ENCODE data around the gene PGA3. TPM values are rescaled to one million over a fixed set of nuclear protein-coding genes. Genes with fewer than 3 reads are reported as not detected.

PGA3 gene
- total RNA-seq, 1 donor from 2014 or later: not detected

DNA sequence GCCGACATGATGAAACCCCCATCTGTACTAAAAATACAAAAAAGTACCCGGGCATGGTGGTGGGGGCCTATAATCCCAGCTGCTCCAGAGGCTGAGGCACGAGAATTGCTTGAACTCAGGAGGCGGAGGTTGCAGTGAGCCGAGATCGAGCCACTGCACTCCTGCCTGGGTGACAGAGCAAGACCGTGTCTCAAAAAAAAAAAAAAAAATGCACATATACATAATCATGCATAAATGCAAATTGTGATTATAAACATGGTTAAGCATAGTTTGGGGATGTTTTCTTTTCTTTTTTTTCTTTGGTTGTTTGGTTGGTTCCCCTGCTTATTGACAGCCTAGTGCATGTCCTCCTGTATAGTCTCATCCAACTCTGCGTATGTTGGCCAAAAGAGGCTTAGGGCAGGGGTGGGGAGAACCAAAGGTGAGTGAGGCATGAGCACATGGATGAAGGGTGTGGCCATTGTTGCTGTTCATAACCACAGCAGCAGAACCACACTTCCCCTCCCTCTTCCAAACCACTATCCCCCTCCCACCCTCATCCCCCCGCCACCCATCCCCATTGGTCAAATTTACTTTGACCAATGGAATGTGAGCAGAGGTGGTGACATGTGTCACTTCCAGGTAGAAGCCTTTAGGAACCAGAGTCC is 35.1 kb upstream of the PGA3 start:
- H3K9me3 Mint-ChIP-seq: peaks cover 7% of the 10 kb centered on the region
- no peak overlapping the region for H3K27ac Mint-ChIP-seq
- TF ChIP-seq, protein P1, sequence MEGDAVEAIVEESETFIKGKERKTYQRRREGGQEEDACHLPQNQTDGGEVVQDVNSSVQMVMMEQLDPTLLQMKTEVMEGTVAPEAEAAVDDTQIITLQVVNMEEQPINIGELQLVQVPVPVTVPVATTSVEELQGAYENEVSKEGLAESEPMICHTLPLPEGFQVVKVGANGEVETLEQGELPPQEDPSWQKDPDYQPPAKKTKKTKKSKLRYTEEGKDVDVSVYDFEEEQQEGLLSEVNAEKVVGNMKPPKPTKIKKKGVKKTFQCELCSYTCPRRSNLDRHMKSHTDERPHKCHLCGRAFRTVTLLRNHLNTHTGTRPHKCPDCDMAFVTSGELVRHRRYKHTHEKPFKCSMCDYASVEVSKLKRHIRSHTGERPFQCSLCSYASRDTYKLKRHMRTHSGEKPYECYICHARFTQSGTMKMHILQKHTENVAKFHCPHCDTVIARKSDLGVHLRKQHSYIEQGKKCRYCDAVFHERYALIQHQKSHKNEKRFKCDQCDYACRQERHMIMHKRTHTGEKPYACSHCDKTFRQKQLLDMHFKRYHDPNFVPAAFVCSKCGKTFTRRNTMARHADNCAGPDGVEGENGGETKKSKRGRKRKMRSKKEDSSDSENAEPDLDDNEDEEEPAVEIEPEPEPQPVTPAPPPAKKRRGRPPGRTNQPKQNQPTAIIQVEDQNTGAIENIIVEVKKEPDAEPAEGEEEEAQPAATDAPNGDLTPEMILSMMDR (IDR thresholded peaks at IDR 0.05): no peak
- no peak for TF ChIP-seq EZH2phosphoT487 (IDR thresholded peaks at IDR 0.05)
- no peak for TF ChIP-seq EZH2 (IDR thresholded peaks at IDR 0.05)
- no peak overlapping the region for H3K4me3 Mint-ChIP-seq
- H3K27me3 Mint-ChIP-seq (ENCODE audit: insufficient read depth, low read depth): peaks cover 6% of the 10 kb centered on the region
- H3K27me3 ChIP-seq: no peaks in the 10 kb centered on the region
- H3K36me3 Mint-ChIP-seq: no peaks in the 10 kb centered on the region
- no peaks in the 10 kb centered on the region for H4K20me1 ChIP-seq (ENCODE audit: low read depth)
- no peak overlapping the region for H3K9ac ChIP-seq
- peaks cover 7% of the 10 kb centered on the region for H3K4me1 Mint-ChIP-seq
- no peak overlapping the region for H3K4me3 ChIP-seq
- no peak overlapping the region for H3K4me2 ChIP-seq
- no peaks in the 10 kb centered on the region for H3F3A ChIP-seq (ENCODE audit: low read depth)
- no peak overlapping the region for H2AFZ ChIP-seq (replicated peaks)
- H3K9me3 ChIP-seq (ENCODE audit: low read depth): no peaks in the 10 kb centered on the region
- H3K27ac ChIP-seq: no peak overlapping the region
- DNase-seq (ENCODE audit: low spot score): no peak
- H3K4me1 ChIP-seq: peaks cover 4% of the 10 kb centered on the region
- no peaks in the 10 kb centered on the region for H3K36me3 ChIP-seq
- H3K79me2 ChIP-seq (ENCODE audit: low read depth): no peaks in the 10 kb centered on the region

GRCh38 chr11:61168800-61169199 is 34.5 kb upstream of the PGA3 start:
- no peaks in the 10 kb centered on the region for H3K9me3 ChIP-seq (ENCODE audit: low read depth)
- no peak overlapping the region for H2AFZ ChIP-seq (replicated peaks)
- no peaks in the 10 kb centered on the region for H4K20me1 ChIP-seq (ENCODE audit: low read depth)
- no peak overlapping the region for H3K4me2 ChIP-seq
- peaks cover 6% of the 10 kb centered on the region for H3K4me1 Mint-ChIP-seq
- no peaks in the 10 kb centered on the region for H3K36me3 ChIP-seq
- no peak overlapping the region for H3K4me3 Mint-ChIP-seq
- no peaks in the 10 kb centered on the region for H3K27me3 ChIP-seq
- H3K9me3 Mint-ChIP-seq: peaks cover 10% of the 10 kb centered on the region
- no peaks in the 10 kb centered on the region for H3K79me2 ChIP-seq (ENCODE audit: low read depth)
- no peaks in the 10 kb centered on the region for H3K36me3 Mint-ChIP-seq
- H3K27ac ChIP-seq: no peak overlapping the region
- H3K4me1 ChIP-seq: peaks cover 4% of the 10 kb centered on the region
- TF ChIP-seq EZH2phosphoT487 (IDR thresholded peaks at IDR 0.05) (no peak), EZH2 (IDR thresholded peaks at IDR 0.05) (no peak)
- TF ChIP-seq, protein P1 (IDR thresholded peaks at IDR 0.05): no peak
- no peak overlapping the region for H3K9ac ChIP-seq
- peaks cover 7% of the 10 kb centered on the region for H3K27me3 Mint-ChIP-seq (ENCODE audit: insufficient read depth, low read depth)
- no peak overlapping the region for H3K27ac Mint-ChIP-seq
- no peak for DNase-seq (ENCODE audit: low spot score)
- no peak overlapping the region for H3K4me3 ChIP-seq
- no peaks in the 10 kb centered on the region for H3F3A ChIP-seq (ENCODE audit: low read depth)

DNA sequence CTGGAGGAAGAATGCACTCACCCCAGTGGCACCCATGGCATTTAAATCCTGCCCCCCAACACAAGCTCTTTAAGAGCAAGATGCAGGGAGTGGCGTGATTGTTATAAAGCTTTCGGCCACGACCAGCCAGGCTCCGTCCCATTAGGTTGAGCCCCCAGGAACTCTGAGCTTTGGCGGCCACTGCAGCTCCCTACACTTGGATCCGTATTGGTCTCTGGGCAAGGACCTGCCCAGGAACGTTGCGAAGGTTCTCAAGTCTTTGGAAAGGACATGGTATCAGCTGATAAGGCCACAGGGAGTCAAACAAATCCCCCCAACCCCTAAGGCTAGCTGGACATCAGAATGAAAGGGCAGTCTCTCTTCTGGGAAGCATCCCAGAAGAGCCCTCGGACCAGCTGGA is 32.7 kb upstream of the PGA3 start:
- no peaks in the 10 kb centered on the region for H3K9me3 ChIP-seq (ENCODE audit: low read depth)
- Mint-ChIP-seq H3K9me3 (peaks cover 10% of the 10 kb centered on the region), H3K4me1 (peaks cover under 1% of the 10 kb centered on the region), H3K4me3 (no peak overlapping the region), H3K27ac (no peak overlapping the region), H3K27me3 (ENCODE audit: insufficient read depth, low read depth) (peaks cover 7% of the 10 kb centered on the region), H3K36me3 (no peaks in the 10 kb centered on the region)
- H3K4me2 ChIP-seq: no peak overlapping the region
- H3K27ac ChIP-seq: no peak overlapping the region
- no peak overlapping the region for H3K9ac ChIP-seq
- H3K4me3 ChIP-seq: no peak overlapping the region
- TF ChIP-seq EZH2phosphoT487 (IDR thresholded peaks at IDR 0.05) (no peak), EZH2 (IDR thresholded peaks at IDR 0.05) (no peak)
- TF ChIP-seq, protein P1 (IDR thresholded peaks at IDR 0.05): no peak
- no peaks in the 10 kb centered on the region for H3K4me1 ChIP-seq
- H3K27me3 ChIP-seq: no peaks in the 10 kb centered on the region
- no peak for DNase-seq (ENCODE audit: low spot score)
- H4K20me1 ChIP-seq (ENCODE audit: low read depth): no peaks in the 10 kb centered on the region
- H3F3A ChIP-seq (ENCODE audit: low read depth): no peaks in the 10 kb centered on the region
- H3K79me2 ChIP-seq (ENCODE audit: low read depth): no peaks in the 10 kb centered on the region
- no peaks in the 10 kb centered on the region for H3K36me3 ChIP-seq
- H2AFZ ChIP-seq (replicated peaks): no peak overlapping the region

Measured in neural progenitor cell (in vitro differentiated cells).